GM19463 (cell line): ENCODE data around the gene OPA3.

Experiments
- ATAC-seq: cut with Tn5 transposase; IDR thresholded peaks from one replicate; pipeline ENCODE4 v1.9.1; 2021; ENCODE audit warnings: mild to moderate bottlenecking, moderate library complexity; ENCODE audit not compliant: unreplicated experiment

Gene OPA3

DNA sequence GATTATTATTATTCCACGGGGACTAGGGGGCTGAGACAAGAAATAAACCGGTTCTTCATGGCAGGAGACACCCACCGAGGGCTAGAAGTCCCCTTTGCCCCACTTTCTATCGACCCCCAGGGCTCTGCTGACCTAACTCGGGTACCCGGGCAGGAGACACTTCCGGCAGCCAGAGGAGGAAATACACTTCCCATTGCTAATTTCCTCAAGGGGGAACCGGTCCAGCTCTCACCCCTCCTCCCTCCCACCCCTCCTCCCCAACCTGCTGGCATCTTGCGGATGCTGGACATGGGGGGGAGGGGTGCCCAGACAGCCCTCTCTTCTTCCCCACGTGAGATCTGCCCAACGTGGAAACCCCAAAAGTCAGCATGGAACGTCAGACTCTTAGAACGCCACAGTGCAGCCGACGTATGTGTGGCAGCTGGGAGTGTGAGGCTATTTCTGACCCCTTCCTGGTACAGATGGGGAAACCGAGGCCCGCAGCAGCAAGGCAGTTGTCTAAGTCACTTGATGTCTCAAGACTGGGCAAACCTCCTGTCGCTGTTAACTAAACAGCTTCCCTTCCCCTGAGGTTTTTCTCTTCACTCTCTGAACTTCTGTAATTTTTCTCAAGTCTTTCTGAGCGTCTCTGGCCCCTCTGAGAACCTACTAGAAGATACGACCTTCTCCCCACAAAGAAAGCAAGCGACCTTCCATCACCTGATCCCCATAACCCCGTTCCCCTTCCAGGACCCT lies 13.8 kb upstream of the OPA3 start:
- no peak for ATAC-seq

- no peak for ATAC-seq
Measured at GRCh38 chr19:45597425-45598111, 13.0 kb upstream of the OPA3 start.

- no peak for ATAC-seq
Measured at GRCh38 chr19:45595814-45596213, 11.2 kb upstream of the OPA3 start.

DNA sequence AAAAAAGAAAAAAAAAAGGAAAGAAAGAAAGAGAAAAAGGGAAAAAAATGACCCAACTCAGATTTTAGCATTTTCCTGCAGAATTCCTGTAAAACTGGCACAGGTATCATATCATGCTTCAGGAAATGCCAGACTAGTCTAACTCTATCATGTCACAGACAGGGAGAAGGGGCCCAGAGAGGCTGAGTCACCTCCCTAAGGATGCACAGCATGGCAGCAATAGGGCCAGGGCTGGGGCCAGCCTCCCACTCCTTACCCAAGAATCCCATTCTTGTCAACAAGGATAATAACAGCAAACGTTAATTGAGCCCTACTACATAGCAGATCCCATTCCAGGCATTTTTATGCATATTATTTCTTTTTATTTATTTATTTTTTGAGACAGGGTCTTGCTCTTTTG lies 8.9 kb upstream of the OPA3 start:
- ATAC-seq, result no peak

DNA sequence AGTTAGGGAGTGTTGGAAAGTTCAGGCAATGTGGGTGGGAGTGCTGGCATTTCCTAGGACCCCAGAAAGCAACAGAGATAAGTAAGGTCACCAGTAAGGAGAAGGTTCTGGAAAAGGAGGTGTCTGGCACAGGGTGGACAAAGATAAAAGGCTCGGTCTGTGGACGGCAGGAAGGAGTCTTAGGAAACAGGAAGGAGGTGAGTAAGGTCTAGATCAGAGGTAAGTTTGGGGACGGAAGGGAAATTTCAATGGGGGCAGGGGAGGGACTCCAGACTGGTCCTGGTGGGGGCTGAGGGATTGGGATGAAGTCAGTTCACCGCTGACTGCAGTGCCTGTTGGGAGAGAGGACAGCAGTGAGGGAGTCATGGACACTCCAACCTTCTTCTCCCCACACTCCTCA lies 7.8 kb upstream of the OPA3 start:
- no peak for ATAC-seq

DNA sequence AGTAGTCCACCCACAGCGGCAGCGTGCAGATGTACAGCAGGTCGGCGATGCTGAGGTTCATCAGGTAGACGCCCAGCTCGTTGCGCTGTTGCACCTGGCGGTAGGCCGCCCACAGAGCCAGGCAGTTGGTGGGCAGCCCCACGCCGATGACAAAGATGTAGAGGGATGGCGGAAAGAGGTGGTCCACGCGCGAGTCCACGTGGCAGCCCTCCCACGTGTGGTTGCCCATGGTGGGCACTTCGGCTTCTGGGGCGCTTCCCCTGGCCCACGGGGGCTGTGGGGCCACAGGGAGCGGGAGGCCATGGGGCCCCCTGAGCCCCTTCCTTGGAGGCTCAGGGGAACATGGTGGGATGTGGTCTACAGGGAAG lies 7.0 kb upstream of the OPA3 start:
- ATAC-seq, result no peak

DNA sequence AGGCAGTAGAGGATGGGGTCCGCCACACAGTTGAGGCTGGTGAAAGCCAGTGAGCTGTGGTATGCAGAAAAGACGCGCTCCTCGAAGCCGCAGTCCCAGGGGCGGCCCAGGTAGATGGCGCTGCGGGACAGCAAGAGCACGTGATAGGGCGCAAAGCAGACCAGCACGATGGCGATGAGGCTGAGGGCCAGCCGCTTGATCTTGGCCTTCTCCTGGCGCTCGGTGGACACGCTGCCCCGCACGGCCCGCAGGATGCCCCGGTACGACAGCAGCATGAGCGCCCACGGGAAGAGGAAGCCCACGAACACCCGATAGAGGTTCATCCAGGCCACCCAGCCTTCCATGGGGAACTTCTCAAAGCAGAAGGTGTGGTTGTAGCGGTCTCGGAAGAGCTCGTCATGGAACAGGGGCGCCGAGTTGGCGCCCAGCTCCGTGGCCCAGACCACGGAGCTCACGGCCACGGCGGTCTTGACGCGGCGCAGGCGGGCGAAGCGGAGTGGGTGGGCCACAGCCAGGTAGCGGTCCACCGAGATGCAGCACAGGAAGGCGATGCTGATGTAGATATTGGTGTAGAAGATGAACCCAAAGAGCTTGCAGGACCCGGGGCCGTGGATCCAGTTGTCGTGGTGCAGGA lies 6.5 kb upstream of the OPA3 start:
- ATAC-seq, result no peak

- no peak for ATAC-seq
Measured at GRCh38 chr19:45590300-45591003, 5.8 kb upstream of the OPA3 start.

DNA sequence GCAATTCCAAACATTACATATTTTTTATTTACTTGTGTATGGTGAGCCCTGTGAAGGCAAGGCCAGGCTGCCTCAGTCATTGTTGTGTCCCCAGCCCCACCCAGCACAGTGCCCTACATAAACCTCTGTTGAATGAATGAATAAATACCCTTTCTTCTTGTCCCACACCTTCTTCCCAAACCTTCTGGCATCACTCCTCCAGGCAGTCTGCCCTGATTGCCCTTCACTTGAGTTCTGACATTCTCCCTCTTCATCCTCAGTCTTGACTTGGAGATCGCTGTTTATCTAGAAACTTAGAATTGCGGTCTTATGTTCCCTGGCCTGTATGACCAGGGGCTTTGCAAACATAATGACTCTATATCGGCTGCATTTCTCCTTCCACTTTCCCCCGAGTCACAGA lies 5.2 kb upstream of the OPA3 start:
- no peak for ATAC-seq

- ATAC-seq, result no peak
Measured at GRCh38 chr19:45587873-45588272, 3.3 kb upstream of the OPA3 start.

DNA sequence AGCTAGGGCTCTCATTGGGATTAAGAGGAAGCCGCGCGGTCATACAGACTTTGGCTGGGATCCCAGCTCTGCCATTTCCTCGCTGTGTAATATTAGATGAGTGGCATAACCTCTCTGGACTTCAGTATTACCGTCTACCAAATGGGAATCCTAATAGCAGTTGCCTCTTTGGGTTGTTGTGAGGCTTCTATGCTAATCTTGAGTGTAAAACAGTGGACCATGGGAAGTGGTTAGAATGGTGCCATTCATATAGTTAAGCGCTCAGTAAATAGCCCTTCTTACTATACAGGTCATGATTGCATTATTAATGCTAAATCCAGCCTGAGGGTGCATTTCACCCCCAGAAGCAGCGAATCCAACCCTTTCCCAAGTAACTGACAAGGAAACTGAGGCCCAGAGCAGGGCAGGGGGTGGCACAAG lies 566 bp upstream of the OPA3 start:
- no peak for ATAC-seq

GRCh38 chr19:45581576-45581975 lies 3.0 kb downstream of the OPA3 start:
- no peak for ATAC-seq

- no peak for ATAC-seq
Measured at GRCh38 chr19:45578861-45579260, 5.7 kb downstream of the OPA3 start.

GRCh38 chr19:45577111-45577905 lies 7.3 kb downstream of the OPA3 start:
- no peak for ATAC-seq

DNA sequence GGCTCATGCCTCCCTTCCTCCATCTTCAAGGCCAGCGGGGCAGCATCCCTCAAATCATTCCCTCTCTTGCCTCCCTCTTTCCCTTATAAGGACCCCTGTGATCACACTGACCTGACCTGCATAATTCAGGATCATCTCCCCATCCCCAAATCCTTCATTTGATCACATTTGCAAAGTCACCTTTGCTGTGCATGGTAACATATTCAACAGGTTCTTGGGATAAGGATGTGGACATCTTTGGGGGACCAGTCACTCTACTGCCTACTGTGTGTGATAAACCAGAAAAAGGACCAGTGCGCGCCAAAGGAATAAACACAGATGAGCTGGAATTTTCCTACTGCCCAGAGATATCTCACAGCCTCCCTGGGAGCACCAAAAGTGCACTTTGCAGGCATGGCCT lies 7.9 kb downstream of the OPA3 start:
- no peak for ATAC-seq

- no peak for ATAC-seq
Measured at GRCh38 chr19:45575216-45575615, 9.4 kb downstream of the OPA3 start.

- ATAC-seq, result no peak
Measured at GRCh38 chr19:45574526-45574925, 10.1 kb downstream of the OPA3 start.

GRCh38 chr19:45571457-45572220 lies 13.0 kb downstream of the OPA3 start:
- no peak for ATAC-seq

DNA sequence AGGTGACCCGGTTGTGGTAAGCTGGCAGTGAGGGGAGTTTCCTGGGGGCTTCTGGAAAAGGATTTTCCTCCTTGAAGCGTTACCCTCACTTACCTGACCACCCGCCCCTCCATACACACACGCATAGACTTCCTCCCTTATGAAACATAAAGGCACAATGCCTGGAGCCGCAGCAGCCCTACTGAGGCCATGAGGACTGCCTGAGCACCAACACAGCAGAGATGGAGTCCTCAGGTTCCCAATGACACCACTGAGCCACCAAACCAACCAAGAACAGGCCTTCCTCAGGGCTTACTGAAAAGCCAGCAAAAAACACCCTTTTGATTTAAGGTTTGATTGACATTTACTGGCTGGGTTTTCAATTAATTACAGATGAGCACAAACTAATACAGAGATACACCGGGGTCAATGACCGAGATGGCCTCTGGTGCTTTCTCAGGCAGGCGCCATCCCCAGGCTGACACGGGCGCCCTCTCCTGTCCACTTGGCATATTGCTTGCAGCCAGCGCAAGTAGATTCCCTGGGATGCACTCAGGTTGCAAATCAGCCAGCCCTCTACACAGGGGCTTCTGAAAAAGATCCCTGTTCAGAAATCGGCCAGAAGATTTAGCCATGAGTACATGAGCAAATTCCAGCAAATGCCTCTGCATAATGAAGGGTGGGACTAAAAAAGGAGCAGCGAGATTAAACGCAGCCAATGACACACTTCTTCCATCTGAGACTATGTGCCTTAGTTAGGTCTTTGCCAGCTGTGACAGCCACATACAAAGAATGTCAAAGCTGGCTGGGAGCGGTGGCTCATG lies 14.8 kb downstream of the OPA3 start:
- ATAC-seq, result no peak
